GM21529 (cell line): ENCODE results near the gene RNU1-3.
A peak's percentile ranks its signal among the peaks of the same experiment; 100 is the strongest.
"Not testable (repeated sequence)": the region's sequence is repeated elsewhere in the genome, so short reads cannot be mapped to it uniquely, and the experiment has no call there.

ENCODE experiments used
- ATAC-seq: cut with Tn5 transposase; IDR thresholded peaks from one replicate; pipeline ENCODE4 v1.9.1; 2021; ENCODE audit not compliant: unreplicated experiment

RNU1-3 gene

GRCh38 chr1:16666502-16667413 lies at the start of gene RNU1-3:
RNU1-3 (minus strand) TSS chr1:16666948.
- ATAC-seq: peak; percentile 84

GRCh38 chr1:16713480-16713879 lies 46.7 kb upstream of the RNU1-3 start:
- not testable (repeated sequence) for ATAC-seq

GRCh38 chr1:16712984-16713383 lies 46.2 kb upstream of the RNU1-3 start:
- not testable (repeated sequence) for ATAC-seq

GRCh38 chr1:16712582-16712981 lies 45.8 kb upstream of the RNU1-3 start:
- ATAC-seq: not testable (repeated sequence)

GRCh38 chr1:16712131-16712530 lies 45.4 kb upstream of the RNU1-3 start:
- ATAC-seq: not testable (repeated sequence)

GRCh38 chr1:16710618-16711017 lies 43.9 kb upstream of the RNU1-3 start:
- ATAC-seq: not testable (repeated sequence)

GRCh38 chr1:16709659-16710087 lies 42.9 kb upstream of the RNU1-3 start:
- ATAC-seq: not testable (repeated sequence)

GRCh38 chr1:16708704-16709103 lies 42.0 kb upstream of the RNU1-3 start:
- ATAC-seq: not testable (repeated sequence)

GRCh38 chr1:16707130-16708093 lies 40.7 kb upstream of the RNU1-3 start:
- not testable (repeated sequence) for ATAC-seq

- ATAC-seq: not testable (repeated sequence)
Observed at GRCh38 chr1:16706302-16706701, 39.6 kb upstream of the RNU1-3 start.

GRCh38 chr1:16704502-16705100 lies 37.9 kb upstream of the RNU1-3 start:
- ATAC-seq: not testable (repeated sequence)

GRCh38 chr1:16704076-16704475 lies 37.3 kb upstream of the RNU1-3 start:
- ATAC-seq: not testable (repeated sequence)

GRCh38 chr1:16703602-16704001 lies 36.9 kb upstream of the RNU1-3 start:
- not testable (repeated sequence) for ATAC-seq

- not testable (repeated sequence) for ATAC-seq
Observed at GRCh38 chr1:16703141-16703540, 36.4 kb upstream of the RNU1-3 start.

GRCh38 chr1:16702280-16702679 lies 35.5 kb upstream of the RNU1-3 start:
- not testable (repeated sequence) for ATAC-seq

GRCh38 chr1:16701189-16701588 lies 34.4 kb upstream of the RNU1-3 start:
- ATAC-seq: not testable (repeated sequence)

GRCh38 chr1:16700138-16700895 lies 33.6 kb upstream of the RNU1-3 start:
- not testable (repeated sequence) for ATAC-seq

- not testable (repeated sequence) for ATAC-seq
Observed at GRCh38 chr1:16699440-16699839, 32.7 kb upstream of the RNU1-3 start.

- not testable (repeated sequence) for ATAC-seq
Observed at GRCh38 chr1:16697152-16697551, 30.4 kb upstream of the RNU1-3 start.
